Endometrial microvascular endothelial cells (primary cell): ENCODE data around the gene ZNF304. TPM values are rescaled to one million over a fixed set of nuclear protein-coding genes. Genes with fewer than 3 reads are reported as not detected.

Experiments
- in situ Hi-C: cut with HindIII; loops from 2 replicates; pipeline ENCODE4 v1.10.0; 2017; ENCODE audit warnings: low sequenced_read_pairs, low pct_unique_long_range_greater_than_20kb; ENCODE audit errors: inconsistent ontology term
- total RNA-seq: library from RNA; depleted of rRNA; stranded (reverse); fragments of >200 nt; gene quantifications from one replicate; pipeline ENCODE4 v1.2.3, GENCODE V29; 2015; ENCODE audit errors: inconsistent ontology term

Gene ZNF304
- 5.2 TPM for total RNA-seq

- in situ Hi-C loops = no loop called here
Measured at GRCh38 chr19:57350877-57351805, at the start of gene ZNF304. Gene ZNF304 (plus strand): TSS chr19:57351271. CDS start chr19:57351665, 394 bp downstream.

- in situ Hi-C loops = no loop called here
Measured at GRCh38 chr19:57302020-57302465, 49.0 kb upstream of the ZNF304 start.

GRCh38 chr19:57302727-57303401 lies 48.2 kb upstream of the ZNF304 start:
- in situ Hi-C loops = no loop called here

GRCh38 chr19:57305056-57305455 lies 46.0 kb upstream of the ZNF304 start:
- in situ Hi-C loops = no loop called here

GRCh38 chr19:57308514-57308913 lies 42.6 kb upstream of the ZNF304 start:
- in situ Hi-C loops = no loop called here

GRCh38 chr19:57310792-57311191 lies 40.3 kb upstream of the ZNF304 start:
- in situ Hi-C loops = no loop called here

- in situ Hi-C loops = no loop called here
Measured at GRCh38 chr19:57314146-57314545, 36.9 kb upstream of the ZNF304 start.

- in situ Hi-C loops = no loop called here
Measured at GRCh38 chr19:57317503-57317902, 33.6 kb upstream of the ZNF304 start.

GRCh38 chr19:57319869-57320179 lies 31.2 kb upstream of the ZNF304 start:
- in situ Hi-C loops = no loop called here

- in situ Hi-C loops = no loop called here
Measured at GRCh38 chr19:57320180-57321084, 30.6 kb upstream of the ZNF304 start, which contains the start of gene ZNF543. Gene ZNF543 (plus strand): TSS chr19:57320472. CDS start chr19:57320854, 382 bp downstream.

GRCh38 chr19:57321116-57321515 lies 30.0 kb upstream of the ZNF304 start:
- in situ Hi-C loops = no loop called here

GRCh38 chr19:57321751-57322150 lies 29.3 kb upstream of the ZNF304 start:
- in situ Hi-C loops = no loop called here

GRCh38 chr19:57324992-57325391 lies 26.1 kb upstream of the ZNF304 start:
- in situ Hi-C loops = no loop called here

GRCh38 chr19:57327993-57328392 lies 23.1 kb upstream of the ZNF304 start:
- in situ Hi-C loops = no loop called here

- in situ Hi-C loops = no loop called here
Measured at GRCh38 chr19:57334191-57334590, 16.9 kb upstream of the ZNF304 start.

GRCh38 chr19:57338877-57339276 lies 12.2 kb upstream of the ZNF304 start:
- in situ Hi-C loops = no loop called here

GRCh38 chr19:57342582-57342981 lies 8.5 kb upstream of the ZNF304 start:
- in situ Hi-C loops = no loop called here

- in situ Hi-C loops = no loop called here
Measured at GRCh38 chr19:57348136-57348535, 2.9 kb upstream of the ZNF304 start.

- in situ Hi-C loops = no loop called here
Measured at GRCh38 chr19:57351867-57352266, 796 bp downstream of the ZNF304 start.
